Measurements from ENCODE around the gene ECE1.

DNA sequence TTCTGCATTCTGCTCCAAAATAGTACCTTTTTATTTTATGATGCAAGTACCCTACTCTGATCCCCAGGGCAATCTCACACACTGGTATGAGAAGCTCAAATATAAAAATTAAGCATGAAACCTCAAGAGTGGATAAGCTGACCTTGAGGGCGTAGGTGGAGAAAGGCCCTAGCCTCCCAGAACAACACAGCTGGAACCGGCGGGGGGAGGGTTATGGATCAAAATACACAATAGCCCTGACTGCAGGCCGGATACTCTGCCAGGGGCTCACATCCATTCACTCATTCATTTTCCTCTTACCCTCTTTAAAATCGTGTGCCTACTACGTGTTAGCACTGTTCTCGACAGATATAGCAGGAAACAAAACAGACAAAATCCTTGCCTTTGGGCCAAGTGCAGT lies 32.8 kb upstream of the ECE1 start:
- TF ChIP-seq CREB1 (IDR thresholded peaks at IDR 0.05; ENCODE audit: low read depth): no peak
- no peak for TF ChIP-seq REST (IDR thresholded peaks at IDR 0.05; ENCODE audit: low read depth)
- 0 out of 2 replicates have a peak, but pooled peaks have one; percentile 44 for TF ChIP-seq EGR1 (IDR thresholded peaks at IDR 0.05)
- no peak for TF ChIP-seq YY1 (IDR thresholded peaks at IDR 0.05; ENCODE audit: low read depth)
- TF ChIP-seq TAF1 (IDR thresholded peaks at IDR 0.05; ENCODE audit: low read depth): no peak
- TF ChIP-seq EP300 (IDR thresholded peaks at IDR 0.05; ENCODE audit: borderline replicate concordance): no peak
- TF ChIP-seq MAX (IDR thresholded peaks at IDR 0.05): no peak
- TF ChIP-seq CEBPB (IDR thresholded peaks at IDR 0.05): no peak
- no peak for TF ChIP-seq FOXM1 (IDR thresholded peaks at IDR 0.05; ENCODE audit: borderline replicate concordance, low read depth)
- TF ChIP-seq TCF12 (IDR thresholded peaks at IDR 0.05; ENCODE audit: low read depth): no peak
- TF ChIP-seq NFIC (IDR thresholded peaks at IDR 0.05): no peak
